GM12801 (cell line): ENCODE results near the gene PTPRD.

Source experiments
- CTCF ChIP-seq: IDR thresholded peaks from one replicate; pipeline ENCODE4 v1.5.1; 2011; ENCODE audit warnings: control low read depth; ENCODE audit not compliant: insufficient read length; ENCODE audit errors: extremely low read depth

Gene PTPRD

GRCh38 chr9:8955315-8955714 lies 1657.5 kb downstream of the PTPRD start:
- no peak for TF ChIP-seq CTCF

- no peak for TF ChIP-seq CTCF
Observed at GRCh38 chr9:8946461-8946860, 1666.3 kb downstream of the PTPRD start.

- no peak for TF ChIP-seq CTCF
Observed at GRCh38 chr9:8943392-8943791, 1669.4 kb downstream of the PTPRD start.

- TF ChIP-seq CTCF = no peak
Observed at GRCh38 chr9:8940650-8941049, 1672.2 kb downstream of the PTPRD start.

GRCh38 chr9:8926461-8926860 lies 1686.3 kb downstream of the PTPRD start:
- no peak for TF ChIP-seq CTCF

GRCh38 chr9:8924562-8924961 lies 1688.2 kb downstream of the PTPRD start:
- TF ChIP-seq CTCF = no peak

GRCh38 chr9:8917956-8918739 lies 1694.7 kb downstream of the PTPRD start:
- no peak for TF ChIP-seq CTCF
